ENCODE data around the gene DKK1. TPM values are rescaled to one million over a fixed set of nuclear protein-coding genes. Genes with fewer than 3 reads are reported as not detected.

Gene DKK1
- total and polyA plus RNA-seq, 2 of the 13 experiments (the other 11 are each of a cell fraction or from before 2014, with no cell fraction given) = 123 to 262 TPM

GRCh38 chr10:52314822-52315552 is 906 bp downstream of the DKK1 start:
- intact Hi-C loops (cut with micrococcal nuclease; ENCODE audit: unreplicated experiment) = loop anchor here (1.0 to 2.0 kb wide), 3 partner anchors 18 to 174 kb away; no protein-coding TSS in a partner anchor
- DNase-seq (ENCODE audit: low spot score) (no peak), FAIRE-seq (no peak), ATAC-seq (peak; percentile 24)
- Histone ChIP-seq H2AFZ (ENCODE audit: low read length) (no peak overlapping the region), H3K9me3 (ENCODE audit: low read length) (no peaks in the 10 kb centered on the region), H4K20me1 (ENCODE audit: insufficient read depth, low read length) (no peaks in the 10 kb centered on the region), H3K4me3 (replicated peaks in 1 of 3; ENCODE audit: insufficient read depth in 1 of 3, low read depth in 2 of 3, low read length in 3 of 3) (peak overlapping the region; percentile 59 to 77 (median 68)), H3K79me2 (ENCODE audit: insufficient read depth, low read length) (peaks cover 2% of the 10 kb centered on the region), H3K27ac (ENCODE audit: extremely low read length, insufficient read depth, low read length) (peak overlapping the region; percentile 61), H3K27me3 (ENCODE audit: control insufficient read depth in 1 of 2, insufficient read depth in 2 of 2, low read length in 2 of 2) (peaks cover 0 to 13% of the 10 kb centered on the region in 2 experiments; a peak in 1 of 5 replicates), H3K4me2 (ENCODE audit: low read depth, low read length) (peak overlapping the region; percentile 89), H3K4me1 (ENCODE audit: insufficient read depth, low read length) (peaks cover 47% of the 10 kb centered on the region), H3K36me3 (replicated peaks in 1 of 2; ENCODE audit: control insufficient read depth in 1 of 2, insufficient read depth in 2 of 2, low read length in 2 of 2) (no peaks in the 10 kb centered on the region), H3K9ac (ENCODE audit: insufficient read depth, low read depth, low read length) (peak overlapping the region; percentile 62)
- WGBS (ENCODE audit: low lambda C conversion rate) = 17% methylated on average over 32 of the region's 36 CpGs
- no TSS peak for BruUV-seq (replicated peaks)
- ChIA-PET CTCF (ENCODE audit: low intra/inter-chr PET ratio, low total read pairs) (interaction anchor here (3.0 kb wide), 1 partner anchor 174 kb away, joined by 27 read pairs; no protein-coding TSS in a partner anchor), POLR2A (interaction anchor here (1.1 kb wide), 1 partner anchor 51 kb away, joined by 8 read pairs; no protein-coding TSS in a partner anchor)
- in situ Hi-C loops (cut with HindIII; ENCODE audit: extremely low pct_ligation_motif_present, low pct_unique_long_range_greater_than_20kb) = loop anchor here (5.0 to 10.0 kb wide), 3 partner anchors 172 to 467 kb away; no protein-coding TSS in a partner anchor
- TF ChIP-seq POLR2A (IDR thresholded peaks at IDR 0.05; ENCODE audit: insufficient read depth in 1 of 2, low read depth in 2 of 2, low read length in 2 of 2) (peak in 1 of 2 experiments; percentile 48; a peak in 2 of 4 replicates), REL (CRISPR knock-in tag; conservative IDR thresholded peaks at IDR 0.05) (peak; percentile 21; the same call in 1 of the 2 replicates), AGO2 (optimal IDR thresholded peaks at IDR 0.05; ENCODE audit: low read depth, low read length) (peak; percentile 72), ZNF7 (CRISPR knock-in tag; IDR thresholded peaks at IDR 0.05) (0 out of 2 replicates have a peak, but pooled peaks have one; percentile 1), NR2F6 (IDR thresholded peaks at IDR 0.05) (no peak), NR2F6 (CRISPR knock-in tag; IDR thresholded peaks at IDR 0.05) (no peak), ZSCAN22 (CRISPR knock-in tag; IDR thresholded peaks at IDR 0.05) (peak; percentile 4; the same call in 1 of the 2 replicates), TRAFD1 (CRISPR knock-in tag; IDR thresholded peaks at IDR 0.05; ENCODE audit: borderline replicate concordance) (0 out of 2 replicates have a peak, but pooled peaks have one; percentile 16)
- TF ChIP-seq, protein P1, sequence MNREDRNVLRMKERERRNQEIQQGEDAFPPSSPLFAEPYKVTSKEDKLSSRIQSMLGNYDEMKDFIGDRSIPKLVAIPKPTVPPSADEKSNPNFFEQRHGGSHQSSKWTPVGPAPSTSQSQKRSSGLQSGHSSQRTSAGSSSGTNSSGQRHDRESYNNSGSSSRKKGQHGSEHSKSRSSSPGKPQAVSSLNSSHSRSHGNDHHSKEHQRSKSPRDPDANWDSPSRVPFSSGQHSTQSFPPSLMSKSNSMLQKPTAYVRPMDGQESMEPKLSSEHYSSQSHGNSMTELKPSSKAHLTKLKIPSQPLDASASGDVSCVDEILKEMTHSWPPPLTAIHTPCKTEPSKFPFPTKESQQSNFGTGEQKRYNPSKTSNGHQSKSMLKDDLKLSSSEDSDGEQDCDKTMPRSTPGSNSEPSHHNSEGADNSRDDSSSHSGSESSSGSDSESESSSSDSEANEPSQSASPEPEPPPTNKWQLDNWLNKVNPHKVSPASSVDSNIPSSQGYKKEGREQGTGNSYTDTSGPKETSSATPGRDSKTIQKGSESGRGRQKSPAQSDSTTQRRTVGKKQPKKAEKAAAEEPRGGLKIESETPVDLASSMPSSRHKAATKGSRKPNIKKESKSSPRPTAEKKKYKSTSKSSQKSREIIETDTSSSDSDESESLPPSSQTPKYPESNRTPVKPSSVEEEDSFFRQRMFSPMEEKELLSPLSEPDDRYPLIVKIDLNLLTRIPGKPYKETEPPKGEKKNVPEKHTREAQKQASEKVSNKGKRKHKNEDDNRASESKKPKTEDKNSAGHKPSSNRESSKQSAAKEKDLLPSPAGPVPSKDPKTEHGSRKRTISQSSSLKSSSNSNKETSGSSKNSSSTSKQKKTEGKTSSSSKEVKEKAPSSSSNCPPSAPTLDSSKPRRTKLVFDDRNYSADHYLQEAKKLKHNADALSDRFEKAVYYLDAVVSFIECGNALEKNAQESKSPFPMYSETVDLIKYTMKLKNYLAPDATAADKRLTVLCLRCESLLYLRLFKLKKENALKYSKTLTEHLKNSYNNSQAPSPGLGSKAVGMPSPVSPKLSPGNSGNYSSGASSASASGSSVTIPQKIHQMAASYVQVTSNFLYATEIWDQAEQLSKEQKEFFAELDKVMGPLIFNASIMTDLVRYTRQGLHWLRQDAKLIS (CRISPR knock-in tag; IDR thresholded peaks at IDR 0.05) = peak; percentile 26; the same call in 1 of the 2 replicates
- TF ChIP-seq, protein P2, sequence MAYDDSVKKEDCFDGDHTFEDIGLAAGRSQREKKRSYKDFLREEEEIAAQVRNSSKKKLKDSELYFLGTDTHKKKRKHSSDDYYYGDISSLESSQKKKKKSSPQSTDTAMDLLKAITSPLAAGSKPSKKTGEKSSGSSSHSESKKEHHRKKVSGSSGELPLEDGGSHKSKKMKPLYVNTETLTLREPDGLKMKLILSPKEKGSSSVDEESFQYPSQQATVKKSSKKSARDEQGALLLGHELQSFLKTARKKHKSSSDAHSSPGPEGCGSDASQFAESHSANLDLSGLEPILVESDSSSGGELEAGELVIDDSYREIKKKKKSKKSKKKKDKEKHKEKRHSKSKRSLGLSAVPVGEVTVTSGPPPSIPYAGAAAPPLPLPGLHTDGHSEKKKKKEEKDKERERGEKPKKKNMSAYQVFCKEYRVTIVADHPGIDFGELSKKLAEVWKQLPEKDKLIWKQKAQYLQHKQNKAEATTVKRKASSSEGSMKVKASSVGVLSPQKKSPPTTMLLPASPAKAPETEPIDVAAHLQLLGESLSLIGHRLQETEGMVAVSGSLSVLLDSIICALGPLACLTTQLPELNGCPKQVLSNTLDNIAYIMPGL (CRISPR knock-in tag; IDR thresholded peaks at IDR 0.05; ENCODE audit: borderline replicate concordance in 1 of 2, low read depth in 1 of 2) = no peak

All from HepG2 (cell line).